ENCODE measurements around the gene CLDN18.
A peak's percentile ranks its signal among the peaks of the same experiment; 100 is the strongest.

Gene CLDN18

GRCh38 chr3:138009476-138010272 is at the start of gene CLDN18:
TSS of gene CLDN18 (plus strand) at chr3:138010165. CDS start at chr3:138010226, 61 bp downstream.
- DNase-seq (ENCODE audit: low read depth, low spot score), result no peak
- no peak within 1 kb of the TSS for H3K27ac ChIP-seq

DNA sequence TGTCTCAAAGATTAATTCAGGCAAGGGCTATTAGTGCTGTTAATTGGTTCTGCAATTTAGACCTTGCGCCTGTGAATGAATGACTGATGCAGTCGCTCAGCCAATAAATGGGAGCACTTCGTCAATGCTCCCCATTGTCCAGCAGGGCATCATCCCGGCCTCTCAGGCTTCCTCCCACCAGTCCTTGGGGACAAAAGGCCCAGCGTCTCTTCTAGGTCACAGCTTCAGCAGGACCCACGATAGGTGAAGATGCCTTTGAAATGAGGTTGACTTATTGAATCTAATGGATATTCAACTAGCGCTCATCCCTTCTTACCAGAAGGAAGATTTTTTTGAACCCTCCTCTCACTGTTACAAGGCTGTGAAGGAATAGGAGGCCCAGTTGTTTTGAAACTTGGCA is 47.7 kb upstream of the CLDN18 start:
- no peak for DNase-seq (ENCODE audit: low read depth, low spot score)
- H3K27ac ChIP-seq, result no peak overlapping the region

DNA sequence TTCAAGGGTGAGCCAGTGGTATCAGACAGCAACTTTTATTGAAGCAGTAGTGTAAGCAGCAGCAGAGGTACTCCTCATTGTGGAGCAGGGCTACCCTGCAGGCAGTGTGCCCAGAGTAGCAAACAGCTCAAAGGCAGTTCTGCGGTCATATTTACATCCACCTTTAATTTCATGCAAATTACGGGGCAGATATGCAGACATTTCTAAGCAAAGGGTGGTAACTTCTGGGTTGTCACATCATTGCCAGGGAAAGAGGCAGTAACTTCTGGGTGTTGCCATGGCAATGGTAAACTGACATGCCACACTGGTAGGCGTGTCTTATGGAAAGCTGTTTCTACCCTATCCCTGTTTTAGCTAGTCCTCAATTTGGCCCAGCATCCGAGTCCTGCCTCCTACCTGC is 46.5 kb upstream of the CLDN18 start:
- no peak overlapping the region for H3K27ac ChIP-seq
- no peak for DNase-seq (ENCODE audit: low read depth, low spot score)

DNA sequence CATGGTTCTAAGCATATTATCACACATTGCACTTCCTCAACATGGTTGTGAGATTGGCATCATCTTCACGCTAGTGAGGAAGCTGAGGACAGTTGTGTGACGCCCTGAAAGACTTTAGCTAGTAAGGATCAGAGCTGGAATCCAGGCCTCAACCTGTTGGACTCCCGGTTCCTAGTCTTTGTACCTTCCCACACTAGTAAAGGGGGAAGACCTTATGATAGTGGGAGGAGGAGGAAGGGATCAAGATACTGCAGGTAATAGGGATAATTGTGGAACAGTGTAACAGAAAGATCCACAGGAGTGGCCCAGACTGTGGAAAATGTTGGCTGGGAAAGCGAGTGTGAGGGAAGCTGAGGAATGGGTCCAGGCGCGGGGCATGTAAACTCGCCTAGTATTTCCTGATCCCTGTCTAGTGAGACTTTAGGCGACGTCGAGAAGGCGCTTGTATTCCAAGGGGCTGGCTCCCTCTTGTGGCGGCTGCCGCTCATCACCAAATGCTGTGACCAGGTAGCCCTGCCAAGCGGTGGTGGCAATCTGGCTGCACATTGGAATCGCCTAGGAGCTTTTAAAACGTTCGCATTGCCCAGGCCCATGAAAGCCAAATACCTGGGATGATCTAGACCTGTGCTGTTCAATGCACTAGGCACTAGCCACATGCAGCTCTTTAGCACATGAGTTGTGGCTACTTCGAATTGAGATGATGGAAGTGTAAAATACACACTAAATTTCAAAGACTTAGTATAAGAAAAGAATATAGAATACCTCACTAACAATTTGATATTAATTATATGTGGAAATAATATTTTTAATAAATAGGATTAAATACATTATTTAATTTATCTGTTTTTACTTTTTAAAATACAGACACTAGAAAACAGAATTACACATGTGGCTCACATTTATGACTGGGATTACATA is 38.8 kb upstream of the CLDN18 start:
- H3K27ac ChIP-seq, result no peak overlapping the region
- DNase-seq (ENCODE audit: low read depth, low spot score), result no peak

GRCh38 chr3:137972396-137972795 is 37.6 kb upstream of the CLDN18 start:
- no peak for DNase-seq (ENCODE audit: low read depth, low spot score)
- no peak overlapping the region for H3K27ac ChIP-seq

DNA sequence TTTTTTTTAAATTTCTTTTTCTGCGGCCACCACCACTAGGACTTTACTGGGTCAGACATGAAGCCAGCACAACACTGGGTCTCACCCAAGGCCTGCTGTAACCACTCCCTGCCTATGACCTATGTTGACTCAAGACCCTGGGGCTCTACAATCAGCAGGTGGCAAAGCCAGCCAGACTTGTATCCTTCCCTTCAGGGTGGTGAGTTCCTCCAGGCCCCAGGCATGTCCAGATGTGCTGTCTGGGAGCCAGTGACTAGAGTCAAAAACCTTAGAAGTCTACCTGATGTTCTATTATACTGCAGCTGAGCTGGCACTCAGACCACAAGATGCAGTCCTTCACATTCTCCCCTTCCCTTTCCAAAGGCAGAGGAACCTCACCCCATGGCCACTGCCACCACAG is 31.6 kb upstream of the CLDN18 start:
- no peak overlapping the region for H3K27ac ChIP-seq

DNA sequence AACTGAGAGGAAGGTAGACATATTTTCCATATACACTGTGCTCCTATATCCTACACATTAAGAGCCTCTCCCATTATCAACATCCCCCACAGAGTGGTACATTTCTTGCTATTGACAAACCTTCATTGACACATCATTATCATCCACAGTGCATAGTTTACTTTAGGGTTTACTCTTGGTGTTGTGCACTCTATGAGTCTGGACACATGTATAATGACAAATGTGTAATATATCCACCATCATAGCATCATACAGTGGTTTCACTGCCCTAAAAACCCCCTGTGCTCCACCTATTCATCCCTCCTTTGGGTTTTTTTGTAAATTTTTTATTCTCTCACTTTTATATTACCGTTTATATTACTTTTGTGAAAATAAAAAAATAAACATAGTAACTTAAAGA is 22.2 kb upstream of the CLDN18 start:
- no peak for DNase-seq (ENCODE audit: low read depth, low spot score)
- H3K27ac ChIP-seq, result no peak overlapping the region

More for the DNA sequence above, 31.6 kb upstream of the CLDN18 start:
- no peak for DNase-seq (ENCODE audit: low read depth, low spot score)

DNA sequence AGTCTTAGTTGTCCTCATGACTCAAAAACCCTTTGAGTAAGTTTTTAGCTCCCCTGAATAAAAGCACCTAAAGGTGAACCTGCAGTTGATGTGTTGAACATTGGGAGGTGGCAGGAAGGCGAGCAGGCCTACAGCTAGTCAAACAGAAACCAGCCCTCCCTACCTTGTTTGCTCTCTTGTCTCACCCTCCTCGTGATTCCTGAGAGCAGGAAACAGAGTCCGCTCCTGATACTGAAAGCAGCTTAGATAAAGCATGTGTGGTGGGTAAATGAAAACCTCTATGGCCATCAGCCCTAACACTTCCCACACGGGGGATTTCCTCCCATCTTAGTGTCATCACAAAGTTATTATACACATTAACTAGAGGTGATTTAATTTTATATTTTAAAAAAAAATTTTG is 21.8 kb upstream of the CLDN18 start:
- H3K27ac ChIP-seq, result no peak overlapping the region
- DNase-seq (ENCODE audit: low read depth, low spot score), result peak; percentile 20

DNA sequence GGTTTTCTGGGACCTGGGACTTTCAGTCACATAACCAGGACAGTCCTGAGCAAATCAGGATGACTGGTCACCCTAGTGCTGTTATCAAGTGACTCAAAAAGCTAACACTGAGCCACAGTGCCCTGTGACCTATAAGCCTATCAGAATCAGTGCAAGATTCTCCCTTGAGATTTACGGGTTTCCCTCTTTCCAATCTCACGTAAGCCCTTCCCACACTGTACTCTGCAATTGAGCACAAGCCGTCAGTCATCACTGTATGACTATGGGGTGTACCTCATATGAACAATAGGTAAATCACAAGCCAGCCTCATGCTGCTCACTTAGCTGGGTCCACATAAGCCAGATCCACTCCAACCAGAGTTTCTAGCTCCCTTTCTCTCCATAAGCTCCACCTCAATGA is 21.0 kb upstream of the CLDN18 start:
- H3K27ac ChIP-seq, result no peak overlapping the region
- no peak for DNase-seq (ENCODE audit: low read depth, low spot score)

- H3K27ac ChIP-seq, result no peak overlapping the region
- no peak for DNase-seq (ENCODE audit: low read depth, low spot score)
Measured at GRCh38 chr3:137990427-137990826, 19.5 kb upstream of the CLDN18 start.

DNA sequence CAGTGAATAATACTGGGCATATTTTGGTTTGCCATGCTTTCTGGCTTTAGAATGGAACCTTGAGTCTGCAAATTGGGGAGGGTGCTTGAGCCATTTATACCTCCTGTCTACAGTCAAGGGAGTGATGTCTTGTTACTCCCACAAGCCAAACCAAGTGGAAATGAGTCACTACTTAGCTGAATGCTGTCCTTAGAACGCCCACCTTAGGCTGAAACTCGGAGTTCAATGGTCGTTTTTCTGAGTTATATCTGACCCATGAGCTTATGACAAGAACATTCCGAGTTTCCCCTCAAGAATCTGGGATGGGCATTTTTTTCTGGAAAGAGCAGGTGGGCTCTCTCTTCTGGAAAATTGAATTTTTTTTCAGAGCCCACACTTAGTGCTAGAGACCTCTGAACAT is 17.4 kb upstream of the CLDN18 start:
- no peak for DNase-seq (ENCODE audit: low read depth, low spot score)
- H3K27ac ChIP-seq, result no peak overlapping the region

- no peak overlapping the region for H3K27ac ChIP-seq
- no peak for DNase-seq (ENCODE audit: low read depth, low spot score)
Measured at GRCh38 chr3:137998121-137999042, 11.6 kb upstream of the CLDN18 start.

GRCh38 chr3:138003069-138003468 is 6.9 kb upstream of the CLDN18 start:
- no peak for DNase-seq (ENCODE audit: low read depth, low spot score)
- H3K27ac ChIP-seq, result no peak overlapping the region

DNA sequence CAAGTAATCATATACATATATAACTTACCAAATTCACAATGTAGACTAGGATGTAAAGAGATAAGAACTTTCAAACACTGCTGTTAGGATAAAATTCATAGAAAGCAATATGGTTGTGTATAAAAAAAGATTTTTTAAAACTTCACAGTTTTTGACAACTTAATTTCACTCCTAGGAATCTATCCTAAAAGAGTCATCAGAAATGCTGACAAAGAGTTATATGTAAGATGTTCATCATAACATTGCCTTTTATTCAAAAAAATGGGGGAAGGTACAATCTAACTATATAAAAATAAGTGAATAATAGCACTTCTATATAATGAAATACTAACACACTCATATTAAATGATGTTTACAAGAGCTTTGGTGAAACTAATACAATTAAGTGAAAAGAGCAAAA is 4.3 kb upstream of the CLDN18 start:
- no peak overlapping the region for H3K27ac ChIP-seq
- no peak for DNase-seq (ENCODE audit: low read depth, low spot score)

DNA sequence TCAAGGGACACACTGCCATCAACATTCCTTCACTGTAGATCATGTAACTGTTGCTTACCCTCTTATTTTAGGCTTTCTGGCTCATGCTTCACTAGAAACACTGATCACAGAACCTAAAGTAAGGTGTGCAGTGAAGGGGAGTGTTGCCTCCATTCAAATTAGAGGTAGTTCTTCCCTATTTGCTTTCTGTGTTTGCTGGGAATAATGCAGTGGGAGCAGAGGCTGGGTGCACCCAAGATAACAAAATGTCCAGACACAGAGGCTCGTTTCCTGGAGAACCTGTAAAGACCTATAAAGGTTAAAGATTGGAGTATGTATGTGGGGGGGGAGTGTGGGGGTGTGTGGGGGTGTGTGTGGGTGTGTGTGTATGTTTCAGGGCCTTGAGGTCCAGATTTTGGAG is 2.1 kb upstream of the CLDN18 start:
- no peak for DNase-seq (ENCODE audit: low read depth, low spot score)
- H3K27ac ChIP-seq, result no peak overlapping the region

DNA sequence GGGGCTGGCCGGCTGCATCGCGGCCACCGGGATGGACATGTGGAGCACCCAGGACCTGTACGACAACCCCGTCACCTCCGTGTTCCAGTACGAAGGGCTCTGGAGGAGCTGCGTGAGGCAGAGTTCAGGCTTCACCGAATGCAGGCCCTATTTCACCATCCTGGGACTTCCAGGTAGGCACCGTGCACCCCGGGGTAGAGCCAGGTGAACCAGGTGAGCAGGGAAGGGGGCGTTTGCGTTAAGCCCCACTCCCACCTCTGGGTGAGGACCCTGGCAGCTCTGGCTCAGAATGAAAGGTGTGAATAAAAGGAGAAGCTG is 267 bp downstream of the CLDN18 start:
- DNase-seq (ENCODE audit: low read depth, low spot score), result no peak

DNA sequence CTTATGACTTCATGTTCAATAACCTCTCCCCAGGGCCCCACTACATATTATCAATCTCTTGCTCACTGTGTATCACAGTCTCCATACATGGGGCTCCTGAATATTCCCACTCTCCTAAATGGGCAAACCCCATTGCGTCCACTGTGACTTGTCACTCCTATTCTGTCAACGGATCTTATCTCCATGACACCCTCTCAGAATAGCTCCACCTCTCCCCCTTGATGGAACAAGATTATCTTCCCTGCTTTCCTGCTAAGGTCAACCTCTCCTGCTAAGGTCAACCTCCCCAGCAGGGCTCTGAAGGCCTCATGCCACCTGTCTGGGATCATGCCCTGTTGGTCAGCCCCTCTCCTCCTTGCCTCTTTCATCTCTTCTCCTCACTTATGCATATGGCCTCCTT is 1.8 kb downstream of the CLDN18 start:
- no peak overlapping the region for H3K27ac ChIP-seq
- no peak for DNase-seq (ENCODE audit: low read depth, low spot score)

More for the DNA sequence above, 267 bp downstream of the CLDN18 start:
- H3K27ac ChIP-seq, result no peak overlapping the region

DNA sequence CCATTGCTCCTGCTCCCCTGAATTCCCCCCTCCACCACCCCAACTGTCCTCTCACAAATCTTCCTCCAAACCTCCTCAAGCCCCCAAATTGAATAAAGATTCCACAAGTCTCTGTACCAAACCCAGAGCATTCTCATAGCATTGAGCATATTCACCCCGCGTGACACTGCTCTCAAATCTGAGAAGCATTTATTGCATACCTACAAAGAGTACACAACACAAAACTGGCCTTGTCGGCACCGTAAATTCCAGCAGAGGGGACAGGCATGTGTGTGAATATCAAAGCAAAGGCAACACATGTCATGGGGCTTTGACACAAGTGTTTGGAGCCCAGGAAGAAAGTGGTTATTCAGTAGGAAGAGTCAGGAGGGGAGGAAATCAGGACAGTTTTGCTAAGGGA is 2.6 kb downstream of the CLDN18 start:
- no peak for DNase-seq (ENCODE audit: low read depth, low spot score)
- no peak overlapping the region for H3K27ac ChIP-seq

- H3K27ac ChIP-seq, result no peak overlapping the region
- DNase-seq (ENCODE audit: low read depth, low spot score), result no peak
Measured at GRCh38 chr3:138016065-138016464, 6.1 kb downstream of the CLDN18 start.

DNA sequence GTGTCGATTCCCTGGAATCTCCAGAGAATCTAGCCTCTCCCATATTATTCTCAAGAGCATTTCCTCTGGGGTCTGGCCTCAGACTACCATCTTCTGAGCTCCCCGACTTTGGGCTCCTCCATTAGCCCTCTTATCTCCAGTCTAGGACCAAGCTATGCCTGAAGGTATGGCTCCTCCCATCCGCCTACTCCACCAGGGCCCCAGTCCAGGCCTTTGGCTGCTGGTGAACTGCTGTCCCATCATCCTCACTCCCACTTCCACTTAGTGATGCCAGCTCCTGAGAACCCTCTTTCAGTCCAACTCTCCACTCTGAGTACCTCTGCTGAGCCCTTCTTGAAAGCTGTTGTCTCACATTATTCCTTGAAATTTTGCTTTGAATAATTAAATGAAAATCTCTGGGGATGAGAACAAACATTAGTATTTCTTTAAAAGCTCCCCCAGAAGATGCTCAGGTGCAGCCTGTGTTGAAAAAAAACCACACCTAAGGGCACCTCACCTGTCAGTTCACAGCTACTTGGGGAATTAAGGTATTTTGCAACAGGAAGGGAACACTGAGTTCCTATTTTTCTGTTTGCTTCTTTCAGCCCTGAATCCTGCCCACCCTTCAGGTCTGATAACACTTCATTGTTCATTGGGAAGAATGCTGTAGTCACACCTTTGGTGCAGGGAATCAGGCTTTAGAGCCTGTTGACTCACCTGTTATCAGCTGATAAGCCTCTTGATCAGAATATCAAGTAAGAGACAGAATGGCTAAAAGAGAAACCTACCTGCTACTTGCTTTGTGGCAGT is 9.5 kb downstream of the CLDN18 start:
- no peak for DNase-seq (ENCODE audit: low read depth, low spot score)
- no peak overlapping the region for H3K27ac ChIP-seq
